Limb (tissue), 2 donors: ENCODE measurements around the gene GCGR.

Experiments used
- DNase-seq, 2 donors: peaks; one replicate each; pipeline ENCODE4 v3.0.0-alpha.2; 2016; ENCODE audit errors: extremely low spot score in 2 of 2

The GCGR gene

GRCh38 chr17:81846743-81847689, 43.1 kb downstream of the GCGR start:
- no peak for DNase-seq

DNA sequence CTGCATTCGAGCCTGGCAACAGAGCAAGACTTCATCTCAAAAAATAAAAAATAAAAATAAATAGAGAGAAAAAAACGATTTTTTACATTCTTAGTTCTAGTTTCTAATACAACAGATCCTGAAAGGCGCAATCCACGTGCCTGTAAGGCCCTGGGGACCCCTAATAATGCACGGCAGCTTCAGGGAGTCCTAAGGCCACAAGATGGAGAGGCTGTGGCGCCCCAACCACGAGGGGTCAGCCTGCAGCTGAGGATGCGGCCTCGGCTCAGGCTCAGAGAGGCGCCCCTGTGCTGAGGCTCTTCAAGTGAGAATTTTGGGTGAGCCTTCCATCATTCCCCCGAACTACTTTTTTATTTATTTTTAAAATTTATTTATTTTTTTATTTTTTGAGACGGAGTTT, 45.5 kb downstream of the GCGR start:
- no peak for DNase-seq

DNA sequence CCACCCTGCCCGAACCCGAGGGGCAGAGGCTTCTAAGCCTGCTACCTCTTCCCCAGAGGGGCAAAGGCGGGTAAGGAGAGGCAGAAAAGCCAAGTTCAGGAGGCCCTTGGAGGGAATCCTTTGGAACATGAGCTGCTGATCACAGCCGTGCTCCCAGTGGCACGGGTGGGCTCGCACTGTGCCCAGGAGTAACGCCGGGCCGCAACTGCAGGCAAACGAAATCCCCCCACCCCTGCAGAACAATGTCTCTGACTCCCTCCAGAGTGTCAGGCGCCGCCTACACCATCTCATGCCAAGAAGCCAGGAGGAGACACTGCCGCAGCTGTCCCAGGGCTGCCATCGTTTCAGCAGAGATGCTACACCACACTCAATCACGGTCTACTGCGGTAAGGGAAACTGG, 47.5 kb downstream of the GCGR start:
- no peak for DNase-seq

DNA sequence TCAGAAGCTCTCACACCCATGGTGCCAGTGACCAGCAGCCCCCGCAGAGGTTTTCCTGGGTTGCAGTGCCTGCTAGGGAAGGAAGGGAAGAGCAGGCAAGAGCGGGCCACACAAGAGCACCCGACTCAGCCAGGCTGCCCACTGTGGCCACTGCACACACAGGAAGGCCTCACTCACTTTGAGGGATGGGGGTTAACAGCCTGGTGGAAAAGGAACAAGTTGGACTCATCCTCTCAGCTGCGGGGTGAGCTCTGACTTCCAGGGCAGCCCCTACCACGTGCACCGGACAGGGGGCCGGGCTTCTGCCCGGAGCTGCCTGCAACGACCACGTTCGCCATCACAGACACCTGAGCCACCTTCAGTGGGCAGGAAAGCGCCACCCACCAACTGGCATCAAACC, 48.3 kb downstream of the GCGR start:
- no peak for DNase-seq

GRCh38 chr17:81854974-81855774, 51.2 kb downstream of the GCGR start:
- DNase-seq, result no peak

- DNase-seq, result no peak
Measured at GRCh38 chr17:81858170-81858966, 54.4 kb downstream of the GCGR start.

DNA sequence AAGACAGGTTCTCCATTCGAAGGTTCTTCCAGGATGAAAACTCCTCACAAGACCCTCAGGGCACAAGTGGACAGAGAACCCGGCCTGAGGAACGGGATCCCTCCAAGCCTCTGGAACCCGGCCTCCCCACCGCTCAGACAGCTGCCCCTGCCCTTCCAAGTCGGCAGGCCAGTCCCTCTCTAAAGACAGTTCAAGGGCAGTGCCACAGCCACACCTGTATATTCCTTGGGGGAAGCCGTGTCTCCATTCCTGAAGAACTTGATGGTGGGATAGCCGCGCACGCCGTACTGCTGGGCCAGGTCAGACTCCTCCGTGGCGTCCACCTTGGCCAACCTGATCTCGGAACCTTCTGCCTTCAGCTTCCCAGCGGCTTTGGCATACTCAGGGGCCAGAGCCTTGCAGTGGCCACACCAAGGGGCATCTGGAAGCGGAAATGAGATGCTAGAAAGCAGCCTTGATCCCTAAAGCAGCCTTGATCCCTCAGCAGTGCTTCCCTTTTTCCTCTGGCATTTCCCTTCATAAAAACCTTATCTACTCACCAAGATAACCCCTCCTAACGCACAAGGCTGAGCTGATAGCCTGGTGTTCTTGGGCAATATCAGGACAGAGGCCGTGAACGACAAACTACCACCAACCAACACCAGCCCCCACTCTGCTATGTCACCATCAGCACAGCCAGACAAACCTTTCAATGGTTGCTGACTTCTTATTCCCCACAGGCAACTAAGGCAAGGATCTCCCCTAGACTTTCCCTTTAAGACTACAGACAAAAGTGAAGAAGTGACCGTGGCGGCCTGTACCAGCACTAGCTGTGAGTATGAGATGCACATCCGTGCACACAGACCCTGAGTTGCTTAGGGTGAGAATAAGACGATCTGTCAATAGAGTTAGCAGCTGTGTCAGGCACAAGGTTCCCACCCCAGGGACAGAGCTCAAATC, 55.3 kb downstream of the GCGR start:
- no peak for DNase-seq

DNA sequence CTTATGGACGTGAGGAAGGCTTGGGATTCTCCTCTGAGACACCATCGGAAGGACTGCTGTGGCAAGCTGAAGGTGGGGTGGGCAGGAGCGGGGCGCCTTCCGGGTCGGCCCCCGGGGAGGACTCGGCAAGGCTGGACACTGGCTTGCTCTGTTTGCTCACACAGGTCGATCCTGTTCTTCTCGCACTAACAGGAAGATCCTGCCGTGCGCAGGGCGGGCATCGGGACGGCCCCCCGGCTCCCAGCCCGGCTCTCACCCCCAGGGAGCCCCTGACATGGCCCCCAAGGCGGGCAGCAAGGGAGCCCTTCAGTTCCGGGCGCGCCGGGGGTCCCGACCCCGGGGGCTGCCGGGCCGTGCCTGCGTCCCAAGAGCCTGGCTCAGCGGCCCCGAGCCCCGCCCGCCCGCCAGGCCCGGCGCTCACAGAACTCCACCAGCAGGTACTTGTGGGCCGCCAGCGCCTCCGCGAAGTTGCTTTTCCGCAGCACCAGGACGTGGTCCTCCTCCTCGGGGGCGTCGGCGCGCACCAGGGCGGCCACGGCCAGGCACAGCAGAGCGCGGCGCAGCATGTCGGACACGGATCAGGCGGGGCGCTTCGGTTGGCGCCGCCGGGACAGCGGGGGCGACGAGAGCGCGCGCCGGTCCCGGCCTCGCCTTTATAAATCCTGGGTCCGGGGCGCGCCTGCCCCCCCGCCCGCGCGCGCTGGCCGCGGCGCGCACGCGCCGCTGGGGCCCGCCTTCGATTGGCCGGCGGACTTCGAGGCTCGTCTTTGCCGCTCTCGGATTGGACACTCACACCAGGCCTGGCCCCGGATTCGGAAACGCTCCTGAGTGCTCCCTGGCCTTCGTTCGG, 56.2 kb downstream of the GCGR start, which contains the start of gene P4HB:
TSS of gene P4HB (minus strand) at position 630 of the 850 bp plus-strand sequence. CDS start at position 566, 64 bp downstream.
- DNase-seq, result no peak

DNA sequence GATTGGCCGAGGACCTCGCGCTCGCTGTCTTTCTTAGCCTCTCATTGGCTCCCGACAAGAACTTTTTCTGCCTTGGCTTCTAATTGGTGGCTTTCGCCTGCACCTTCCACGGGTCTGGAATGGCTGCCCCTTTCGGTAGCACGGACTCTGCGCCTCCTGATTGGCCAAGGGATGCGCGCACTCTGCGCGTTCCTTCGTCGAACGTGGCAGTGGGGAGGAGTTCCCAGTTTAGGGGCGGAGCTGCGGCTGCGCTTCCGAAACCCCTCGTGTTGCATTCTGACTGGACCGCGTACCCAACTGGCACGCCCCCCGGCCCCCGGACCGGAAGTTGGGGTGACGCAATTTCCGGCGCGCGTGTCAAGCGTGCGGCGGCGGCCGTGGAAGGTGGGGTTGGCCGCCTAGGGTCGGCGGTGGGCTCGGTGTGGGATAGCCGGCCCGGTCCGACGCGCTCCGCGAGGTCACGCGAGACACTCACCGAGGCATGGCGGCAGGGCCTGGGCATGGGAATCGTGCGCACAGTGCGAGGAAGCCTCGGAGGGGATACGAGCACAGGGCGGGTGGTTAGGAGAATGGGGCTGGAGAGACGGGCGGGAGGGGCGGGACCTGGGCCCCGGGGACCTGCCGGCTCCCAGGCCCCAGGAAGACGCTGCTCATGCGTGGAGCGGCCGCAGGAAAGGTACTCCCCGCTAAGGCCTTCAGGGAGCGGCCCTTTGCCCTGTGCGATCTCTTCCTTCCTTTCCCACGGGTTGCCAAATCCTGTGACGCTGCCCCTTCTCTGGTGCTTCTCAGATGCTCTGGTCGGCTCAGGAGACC, 57.0 kb downstream of the GCGR start:
- peak; percentile 100 for DNase-seq

GRCh38 chr17:81863123-81863675, 59.2 kb downstream of the GCGR start:
- DNase-seq, result no peak
